HG03045 (cell line): ENCODE data around the gene GGTLC3.
"Not testable (repeated sequence)": the region's sequence is repeated elsewhere in the genome, so short reads cannot be mapped to it uniquely, and the experiment has no call there.

Experiments
- ATAC-seq: cut with Tn5 transposase; IDR thresholded peaks from one replicate; pipeline ENCODE4 v1.9.1; 2021; ENCODE audit warnings: mild to moderate bottlenecking, moderate library complexity; ENCODE audit not compliant: unreplicated experiment

The GGTLC3 gene

DNA sequence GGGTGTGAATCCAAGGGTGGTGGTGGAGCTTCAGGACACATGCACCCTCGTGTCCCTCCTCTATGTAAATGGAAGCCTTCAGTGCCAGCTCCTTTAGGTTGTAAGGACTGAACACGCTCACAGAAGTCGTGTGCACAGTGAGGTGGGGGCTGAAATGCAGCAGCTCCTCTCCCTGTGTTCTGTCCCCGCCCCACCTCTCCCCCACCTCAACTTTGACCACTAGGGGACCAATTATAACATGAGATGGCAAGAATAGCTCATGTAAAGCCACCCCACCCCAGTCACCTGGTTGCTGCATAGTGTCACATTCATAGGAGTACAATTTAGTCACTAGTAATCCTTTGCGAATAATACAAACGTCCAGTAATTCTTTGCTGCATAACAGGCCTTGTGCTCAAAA lies 4.8 kb upstream of the GGTLC3 start:
- ATAC-seq: not testable (repeated sequence)

DNA sequence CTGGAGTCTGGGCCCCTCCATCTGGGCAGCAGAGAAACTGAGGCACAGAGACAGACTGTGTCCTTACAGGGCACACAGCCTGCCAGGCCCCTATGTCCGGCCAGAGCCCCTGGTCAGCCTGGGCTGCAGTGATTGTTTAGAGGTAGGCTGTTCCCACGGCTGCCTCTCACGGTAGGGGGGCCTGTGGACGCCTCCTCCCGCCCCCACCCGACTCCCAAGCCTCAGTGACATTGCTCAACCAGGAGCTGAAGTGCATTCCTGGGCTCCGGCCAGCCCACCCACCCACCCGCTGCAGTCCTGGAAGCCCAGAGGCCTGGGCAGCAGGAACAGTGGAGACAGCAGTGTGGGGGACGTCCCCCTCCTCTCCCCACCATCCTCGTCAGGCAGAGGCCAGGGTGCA lies 4.5 kb downstream of the GGTLC3 start:
- not testable (repeated sequence) for ATAC-seq

DNA sequence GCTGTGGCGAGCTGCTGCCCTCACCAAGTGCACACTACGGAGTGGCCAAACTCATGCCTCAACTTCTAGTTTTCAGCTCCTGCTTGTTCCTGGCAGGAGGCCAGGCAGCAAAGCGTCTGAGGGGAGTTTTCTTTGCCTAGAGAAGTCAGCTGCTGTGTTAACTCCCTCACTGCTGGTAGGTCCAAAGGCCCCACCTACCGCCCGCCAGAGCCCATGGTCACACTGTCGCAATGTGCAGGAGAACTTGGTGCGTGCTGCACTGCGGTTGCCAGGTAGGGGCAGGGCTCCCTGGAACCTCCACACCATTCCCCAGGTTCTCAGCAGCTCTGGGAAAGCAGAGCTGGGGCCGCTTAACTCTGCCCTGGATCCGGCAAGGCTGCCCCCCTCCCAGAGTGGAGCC lies 5.6 kb downstream of the GGTLC3 start:
- ATAC-seq: not testable (repeated sequence)

DNA sequence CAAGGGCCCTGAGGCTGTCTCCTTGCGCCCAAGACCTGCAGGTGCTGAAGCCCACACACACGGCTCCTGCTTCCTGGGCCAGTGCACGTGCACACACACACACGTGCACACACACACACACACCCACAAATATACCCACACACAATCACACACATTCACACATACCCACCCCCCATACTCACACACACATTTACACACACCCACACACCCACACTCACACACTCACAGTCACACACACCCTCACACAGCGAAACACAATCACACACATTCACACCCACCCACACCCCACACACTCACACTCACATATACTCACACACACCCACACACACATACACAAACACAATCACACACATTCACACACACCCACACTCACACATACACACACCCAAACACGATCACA lies 6.6 kb downstream of the GGTLC3 start:
- not testable (repeated sequence) for ATAC-seq

DNA sequence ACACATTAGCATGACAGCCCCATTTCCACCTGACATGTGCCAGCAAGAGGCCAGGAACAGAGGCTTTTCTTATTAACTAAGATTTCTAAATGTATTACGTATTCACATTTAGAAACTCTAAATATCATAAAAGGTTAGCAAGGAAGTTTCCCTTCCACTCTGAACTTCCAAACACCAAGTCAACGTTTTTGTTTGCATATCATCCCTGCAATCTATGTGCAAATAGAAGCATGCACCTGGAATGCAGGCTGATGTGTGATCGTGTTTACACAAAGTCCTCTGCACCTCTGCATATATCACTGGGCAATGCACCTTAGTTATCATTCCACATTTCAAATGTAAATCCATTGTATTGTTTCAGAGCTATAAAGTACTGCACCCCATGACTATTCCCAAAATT lies 21.7 kb downstream of the GGTLC3 start:
- ATAC-seq: not testable (repeated sequence)
